HepG2 (cell line): ENCODE data around the gene PCSK2. TPM values are rescaled to one million over a fixed set of nuclear protein-coding genes. Genes with fewer than 3 reads are reported as not detected.
A peak's percentile ranks its signal among the peaks of the same experiment; 100 is the strongest.

ENCODE experiments used
- CENPX ChIP-seq: sonication (generic); formaldehyde crosslinking; IDR thresholded peaks from 2 replicates; pipeline ENCODE4 v1.9.0; 2021; ENCODE audit warnings: mild to moderate bottlenecking, missing genetic modification reagents, moderate library complexity
- GLI4 ChIP-seq: sonication (generic); formaldehyde crosslinking; IDR thresholded peaks from 2 replicates; pipeline ENCODE4 v1.5.1; 2020; ENCODE audit warnings: missing genetic modification reagents, mild to moderate bottlenecking, moderate library complexity, borderline replicate concordance
- HIVEP1 ChIP-seq: sonication (generic); formaldehyde crosslinking; IDR thresholded peaks from 2 replicates; pipeline ENCODE4 v1.4.0; 2020; ENCODE audit warnings: mild to moderate bottlenecking, missing genetic modification reagents
- MIER3 ChIP-seq: IDR thresholded peaks from 2 replicates; pipeline ENCODE4 v1.6.1; 2016; ENCODE audit warnings: missing compliant biosample characterization, borderline replicate concordance
- POLR2A ChIP-seq, 2 experiments: IDR thresholded peaks; 2 replicates each; pipeline ENCODE4 v1.6.1; 2011; ENCODE audit warnings: low read depth in 2 of 2, low read length in 2 of 2, mild to moderate bottlenecking in 1 of 2, moderate library complexity in 1 of 2; ENCODE audit not compliant: insufficient read depth in 1 of 2
- RAD21 ChIP-seq: fragments of 450-650 bp; formaldehyde crosslinking; IDR thresholded peaks from 2 replicates; pipeline ENCODE4 v1.5.0; 2020; ENCODE audit warnings: mild to moderate bottlenecking
- SMC3 ChIP-seq: IDR thresholded peaks from 2 replicates; pipeline ENCODE4 v1.6.1; 2011; ENCODE audit warnings: low read length, improper control_type of control experiment
- XRCC5 ChIP-seq: fragments of 200-400 bp; formaldehyde crosslinking; optimal IDR thresholded peaks from 2 replicates; pipeline ENCODE3; 2017; ENCODE audit warnings: mild to moderate bottlenecking, low read length
- ZBTB20 ChIP-seq: sonication (generic); formaldehyde crosslinking; IDR thresholded peaks from 2 replicates; pipeline ENCODE4 v1.8.1; 2023; ENCODE audit warnings: missing genetic modification reagents, low read depth, mild to moderate bottlenecking, borderline replicate concordance
- ZFY ChIP-seq: sonication (generic); formaldehyde crosslinking; IDR thresholded peaks from 2 replicates; pipeline ENCODE4 v1.4.0; 2020; ENCODE audit warnings: missing genetic modification reagents
- ZNF260 ChIP-seq: sonication (generic); formaldehyde crosslinking; IDR thresholded peaks from 2 replicates; pipeline ENCODE4 v1.4.0; 2020; ENCODE audit warnings: missing genetic modification reagents, low read depth, mild to moderate bottlenecking, borderline replicate concordance
- ZNF337 ChIP-seq: sonication (generic); formaldehyde crosslinking; IDR thresholded peaks from 2 replicates; pipeline ENCODE4 v1.5.1; 2020; ENCODE audit warnings: missing genetic modification reagents, low read depth, mild to moderate bottlenecking, borderline replicate concordance
- ZNF446 ChIP-seq: sonication (generic); formaldehyde crosslinking; IDR thresholded peaks from 2 replicates; pipeline ENCODE4 v1.5.0; 2020; ENCODE audit warnings: mild to moderate bottlenecking, missing genetic modification reagents
- ZNF451 ChIP-seq: sonication (generic); formaldehyde crosslinking; IDR thresholded peaks from 2 replicates; pipeline ENCODE4 v1.5.0; 2020; ENCODE audit warnings: mild to moderate bottlenecking, missing genetic modification reagents
- ZNF720 ChIP-seq: sonication (generic); formaldehyde crosslinking; IDR thresholded peaks from 2 replicates; pipeline ENCODE4 v1.4.0; 2020; ENCODE audit warnings: missing genetic modification reagents
- ZNF790 ChIP-seq: sonication (generic); formaldehyde crosslinking; IDR thresholded peaks from 2 replicates; pipeline ENCODE4 v1.8.0; 2022; ENCODE audit warnings: missing genetic modification reagents, mild to moderate bottlenecking, borderline replicate concordance
- polyA plus RNA-seq, 8 experiments: library from polyadenylated mRNA; depleted of rRNA in 3 of 8; stranded (reverse) in 7 of 8; unstranded in 1 of 8; fragments of >200 nt; fragmentation: Illumina TruSeq in 4 of 8; extraction: Trizol in 4 of 8; gene quantifications; 2 replicates each; pipeline versions ENCODE4 v1.2.1 to v1.2.3, GENCODE V29; 2011 to 2016; ENCODE audit warnings: low read depth in 4 of 8, missing spikeins in 1 of 8, mixed read lengths in 1 of 8; ENCODE audit not compliant: insufficient read depth in 1 of 8
- total RNA-seq, 5 experiments: library from RNA; depleted of rRNA; stranded (reverse); fragments of >200 nt; fragmentation: Illumina TruSeq; extraction: Trizol; gene quantifications; 2 replicates each; pipeline ENCODE4 v1.2.3, GENCODE V29; 2016; ENCODE audit warnings: low read depth in 1 of 5
- TF ChIP-seq, protein P1 (sequence below): sonication (generic); formaldehyde crosslinking; IDR thresholded peaks from 2 replicates; pipeline ENCODE4 v1.5.0; 2020; ENCODE audit warnings: mild to moderate bottlenecking, missing genetic modification reagents, moderate library complexity
- TF ChIP-seq, protein P2 (sequence below): conservative IDR thresholded peaks from 2 replicates; pipeline ENCODE4 v1.6.1; 2018; ENCODE audit warnings: missing genetic modification reagents
- TF ChIP-seq, protein P3 (sequence below): sonication (generic); formaldehyde crosslinking; IDR thresholded peaks from 2 replicates; pipeline ENCODE4 v1.4.0; 2020; ENCODE audit warnings: missing genetic modification reagents, borderline replicate concordance
- TF ChIP-seq, protein P4 (sequence below): sonication (generic); formaldehyde crosslinking; IDR thresholded peaks from 2 replicates; pipeline ENCODE4 v1.9.0; 2022; ENCODE audit warnings: low read depth, missing genetic modification reagents
- TF ChIP-seq, protein P5 (sequence below): IDR thresholded peaks from 2 replicates; pipeline ENCODE4 v1.6.1; 2012; ENCODE audit warnings: low read length, improper control_type of control experiment

PCSK2 gene
- total and polyA plus RNA-seq, 2 of the 13 experiments (the other 11 are each of a cell fraction or from before 2014, with no cell fraction given): not detected

DNA sequence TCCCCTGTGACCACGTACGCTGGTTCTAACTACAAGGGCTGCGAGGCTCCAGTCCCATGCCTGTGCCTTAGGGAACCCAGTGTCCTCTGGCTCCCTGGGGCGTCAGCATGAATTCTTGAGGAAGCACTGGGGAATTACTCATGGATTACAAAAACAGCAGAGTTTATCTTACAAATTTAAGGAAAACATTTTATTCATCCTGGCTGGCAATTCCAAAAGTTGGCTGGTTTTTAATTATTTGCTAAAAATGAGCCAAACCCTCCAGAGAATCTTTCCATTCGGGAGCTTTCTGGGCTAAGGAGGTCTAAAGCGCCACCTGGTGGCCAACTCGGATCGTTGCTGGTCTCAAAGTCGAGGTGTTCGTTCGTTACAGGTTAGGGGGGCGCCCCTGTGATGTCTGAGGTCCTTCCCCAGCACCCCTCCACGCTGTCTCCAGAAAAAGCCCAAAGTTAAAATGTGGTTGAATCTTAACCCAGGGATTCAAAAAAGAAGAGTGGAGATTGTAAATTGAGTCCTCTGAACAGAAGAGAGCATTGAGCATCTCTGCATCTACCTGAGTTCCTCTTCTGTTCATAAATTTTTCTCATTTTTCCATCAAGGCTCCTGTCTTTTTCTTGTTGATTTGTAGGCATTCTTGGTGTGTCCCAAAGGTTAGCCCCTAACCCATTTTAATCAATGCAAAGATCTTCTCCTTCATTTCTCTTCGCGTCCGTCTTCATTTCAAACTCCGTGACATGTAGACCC, 205.0 kb downstream of the PCSK2 start (continued):
- TF ChIP-seq SMC3 (peak; percentile 93), ZFY (no peak), XRCC5 (peak; percentile 73), HIVEP1 (no peak), GLI4 (CRISPR knock-in tag) (no peak), ZNF451 (CRISPR knock-in tag) (no peak), ZNF446 (CRISPR knock-in tag) (no peak), ZNF337 (CRISPR knock-in tag) (no peak), ZNF790 (CRISPR knock-in tag) (no peak), ZNF260 (CRISPR knock-in tag) (no peak), MIER3 (CRISPR knock-in tag) (no peak), POLR2A (IDR thresholded peaks at IDR 0.05; ENCODE audit: insufficient read depth in 1 of 2, low read depth in 2 of 2, low read length in 2 of 2) (no peak), ZNF720 (CRISPR knock-in tag) (no peak), ZBTB20 (CRISPR knock-in tag) (no peak), RAD21 (peak; percentile 68; the same call in 1 of the 2 replicates), CENPX (CRISPR knock-in tag) (no peak)
- TF ChIP-seq, protein P1, sequence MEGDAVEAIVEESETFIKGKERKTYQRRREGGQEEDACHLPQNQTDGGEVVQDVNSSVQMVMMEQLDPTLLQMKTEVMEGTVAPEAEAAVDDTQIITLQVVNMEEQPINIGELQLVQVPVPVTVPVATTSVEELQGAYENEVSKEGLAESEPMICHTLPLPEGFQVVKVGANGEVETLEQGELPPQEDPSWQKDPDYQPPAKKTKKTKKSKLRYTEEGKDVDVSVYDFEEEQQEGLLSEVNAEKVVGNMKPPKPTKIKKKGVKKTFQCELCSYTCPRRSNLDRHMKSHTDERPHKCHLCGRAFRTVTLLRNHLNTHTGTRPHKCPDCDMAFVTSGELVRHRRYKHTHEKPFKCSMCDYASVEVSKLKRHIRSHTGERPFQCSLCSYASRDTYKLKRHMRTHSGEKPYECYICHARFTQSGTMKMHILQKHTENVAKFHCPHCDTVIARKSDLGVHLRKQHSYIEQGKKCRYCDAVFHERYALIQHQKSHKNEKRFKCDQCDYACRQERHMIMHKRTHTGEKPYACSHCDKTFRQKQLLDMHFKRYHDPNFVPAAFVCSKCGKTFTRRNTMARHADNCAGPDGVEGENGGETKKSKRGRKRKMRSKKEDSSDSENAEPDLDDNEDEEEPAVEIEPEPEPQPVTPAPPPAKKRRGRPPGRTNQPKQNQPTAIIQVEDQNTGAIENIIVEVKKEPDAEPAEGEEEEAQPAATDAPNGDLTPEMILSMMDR: peak; percentile 87
- TF ChIP-seq, protein P2, sequence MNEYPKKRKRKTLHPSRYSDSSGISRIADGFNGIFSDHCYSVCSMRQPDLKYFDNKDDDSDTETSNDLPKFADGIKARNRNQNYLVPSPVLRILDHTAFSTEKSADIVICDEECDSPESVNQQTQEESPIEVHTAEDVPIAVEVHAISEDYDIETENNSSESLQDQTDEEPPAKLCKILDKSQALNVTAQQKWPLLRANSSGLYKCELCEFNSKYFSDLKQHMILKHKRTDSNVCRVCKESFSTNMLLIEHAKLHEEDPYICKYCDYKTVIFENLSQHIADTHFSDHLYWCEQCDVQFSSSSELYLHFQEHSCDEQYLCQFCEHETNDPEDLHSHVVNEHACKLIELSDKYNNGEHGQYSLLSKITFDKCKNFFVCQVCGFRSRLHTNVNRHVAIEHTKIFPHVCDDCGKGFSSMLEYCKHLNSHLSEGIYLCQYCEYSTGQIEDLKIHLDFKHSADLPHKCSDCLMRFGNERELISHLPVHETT: no peak
- TF ChIP-seq, protein P3, sequence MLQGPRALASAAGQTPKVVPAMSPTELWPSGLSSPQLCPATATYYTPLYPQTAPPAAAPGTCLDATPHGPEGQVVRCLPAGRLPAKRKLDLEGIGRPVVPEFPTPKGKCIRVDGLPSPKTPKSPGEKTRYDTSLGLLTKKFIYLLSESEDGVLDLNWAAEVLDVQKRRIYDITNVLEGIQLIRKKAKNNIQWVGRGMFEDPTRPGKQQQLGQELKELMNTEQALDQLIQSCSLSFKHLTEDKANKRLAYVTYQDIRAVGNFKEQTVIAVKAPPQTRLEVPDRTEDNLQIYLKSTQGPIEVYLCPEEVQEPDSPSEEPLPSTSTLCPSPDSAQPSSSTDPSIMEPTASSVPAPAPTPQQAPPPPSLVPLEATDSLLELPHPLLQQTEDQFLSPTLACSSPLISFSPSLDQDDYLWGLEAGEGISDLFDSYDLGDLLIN: 0 out of 2 replicates have a peak, but pooled peaks have one; percentile 6
- TF ChIP-seq, protein P4, sequence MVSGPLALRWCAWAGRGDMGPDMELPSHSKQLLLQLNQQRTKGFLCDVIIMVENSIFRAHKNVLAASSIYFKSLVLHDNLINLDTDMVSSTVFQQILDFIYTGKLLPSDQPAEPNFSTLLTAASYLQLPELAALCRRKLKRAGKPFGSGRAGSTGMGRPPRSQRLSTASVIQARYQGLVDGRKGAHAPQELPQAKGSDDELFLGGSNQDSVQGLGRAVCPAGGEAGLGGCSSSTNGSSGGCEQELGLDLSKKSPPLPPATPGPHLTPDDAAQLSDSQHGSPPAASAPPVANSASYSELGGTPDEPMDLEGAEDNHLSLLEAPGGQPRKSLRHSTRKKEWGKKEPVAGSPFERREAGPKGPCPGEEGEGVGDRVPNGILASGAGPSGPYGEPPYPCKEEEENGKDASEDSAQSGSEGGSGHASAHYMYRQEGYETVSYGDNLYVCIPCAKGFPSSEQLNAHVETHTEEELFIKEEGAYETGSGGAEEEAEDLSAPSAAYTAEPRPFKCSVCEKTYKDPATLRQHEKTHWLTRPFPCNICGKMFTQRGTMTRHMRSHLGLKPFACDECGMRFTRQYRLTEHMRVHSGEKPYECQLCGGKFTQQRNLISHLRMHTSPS: no peak
- TF ChIP-seq, protein P5, sequence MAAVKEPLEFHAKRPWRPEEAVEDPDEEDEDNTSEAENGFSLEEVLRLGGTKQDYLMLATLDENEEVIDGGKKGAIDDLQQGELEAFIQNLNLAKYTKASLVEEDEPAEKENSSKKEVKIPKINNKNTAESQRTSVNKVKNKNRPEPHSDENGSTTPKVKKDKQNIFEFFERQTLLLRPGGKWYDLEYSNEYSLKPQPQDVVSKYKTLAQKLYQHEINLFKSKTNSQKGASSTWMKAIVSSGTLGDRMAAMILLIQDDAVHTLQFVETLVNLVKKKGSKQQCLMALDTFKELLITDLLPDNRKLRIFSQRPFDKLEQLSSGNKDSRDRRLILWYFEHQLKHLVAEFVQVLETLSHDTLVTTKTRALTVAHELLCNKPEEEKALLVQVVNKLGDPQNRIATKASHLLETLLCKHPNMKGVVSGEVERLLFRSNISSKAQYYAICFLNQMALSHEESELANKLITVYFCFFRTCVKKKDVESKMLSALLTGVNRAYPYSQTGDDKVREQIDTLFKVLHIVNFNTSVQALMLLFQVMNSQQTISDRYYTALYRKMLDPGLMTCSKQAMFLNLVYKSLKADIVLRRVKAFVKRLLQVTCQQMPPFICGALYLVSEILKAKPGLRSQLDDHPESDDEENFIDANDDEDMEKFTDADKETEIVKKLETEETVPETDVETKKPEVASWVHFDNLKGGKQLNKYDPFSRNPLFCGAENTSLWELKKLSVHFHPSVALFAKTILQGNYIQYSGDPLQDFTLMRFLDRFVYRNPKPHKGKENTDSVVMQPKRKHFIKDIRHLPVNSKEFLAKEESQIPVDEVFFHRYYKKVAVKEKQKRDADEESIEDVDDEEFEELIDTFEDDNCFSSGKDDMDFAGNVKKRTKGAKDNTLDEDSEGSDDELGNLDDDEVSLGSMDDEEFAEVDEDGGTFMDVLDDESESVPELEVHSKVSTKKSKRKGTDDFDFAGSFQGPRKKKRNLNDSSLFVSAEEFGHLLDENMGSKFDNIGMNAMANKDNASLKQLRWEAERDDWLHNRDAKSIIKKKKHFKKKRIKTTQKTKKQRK: no peak
